ENCODE measurements around the gene NUDT21.
"Not testable (repeated sequence)": the region's sequence is repeated elsewhere in the genome, so short reads cannot be mapped to it uniquely, and the experiment has no call there.

NUDT21 gene

GRCh38 chr16:56450986-56451752, at the start of gene NUDT21, which contains the start of gene OGFOD1:
Gene NUDT21, minus strand, starts transcription at chr16:56451332. Its CDS starts 130 bp downstream, at chr16:56451202.
Gene OGFOD1, plus strand, starts transcription at chr16:56451554. Its CDS starts 59 bp downstream, at chr16:56451613.
- DNase-seq, result peak; percentile 10 to 84

- no peak for DNase-seq
Observed at GRCh38 chr16:56493815-56494214, 42.7 kb upstream of the NUDT21 start.

- DNase-seq, result no peak
Observed at GRCh38 chr16:56493126-56493525, 42.0 kb upstream of the NUDT21 start.

- no peak for DNase-seq
Observed at GRCh38 chr16:56491657-56492261, 40.6 kb upstream of the NUDT21 start.

GRCh38 chr16:56488868-56489267, 37.7 kb upstream of the NUDT21 start:
- not testable (repeated sequence) for DNase-seq

- DNase-seq, result no peak
Observed at GRCh38 chr16:56488035-56488434, 36.9 kb upstream of the NUDT21 start.

- DNase-seq, result no peak
Observed at GRCh38 chr16:56483394-56483793, 32.3 kb upstream of the NUDT21 start.

- DNase-seq, result no peak
Observed at GRCh38 chr16:56482683-56483236, 31.6 kb upstream of the NUDT21 start.

- DNase-seq, result no peak
Observed at GRCh38 chr16:56481468-56482122, 30.5 kb upstream of the NUDT21 start.

GRCh38 chr16:56480776-56481467, 29.8 kb upstream of the NUDT21 start:
- DNase-seq, result no peak

- no peak for DNase-seq
Observed at GRCh38 chr16:56479469-56479868, 28.3 kb upstream of the NUDT21 start.

GRCh38 chr16:56478281-56479049, 27.3 kb upstream of the NUDT21 start:
- no peak for DNase-seq

GRCh38 chr16:56477096-56477878, 26.2 kb upstream of the NUDT21 start:
- no peak for DNase-seq

- DNase-seq, result no peak
Observed at GRCh38 chr16:56475201-56475600, 24.1 kb upstream of the NUDT21 start.

GRCh38 chr16:56470666-56471065, 19.5 kb upstream of the NUDT21 start:
- DNase-seq, result no peak

- no peak for DNase-seq
Observed at GRCh38 chr16:56470232-56470631, 19.1 kb upstream of the NUDT21 start.

- DNase-seq, result no peak
Observed at GRCh38 chr16:56469748-56470147, 18.6 kb upstream of the NUDT21 start.

GRCh38 chr16:56468800-56469199, 17.7 kb upstream of the NUDT21 start:
- no peak for DNase-seq

- no peak for DNase-seq
Observed at GRCh38 chr16:56466344-56466743, 15.2 kb upstream of the NUDT21 start.

- no peak for DNase-seq
Observed at GRCh38 chr16:56463153-56463552, 12.0 kb upstream of the NUDT21 start.

- DNase-seq, result no peak
Observed at GRCh38 chr16:56462064-56462796, 11.1 kb upstream of the NUDT21 start.

All from NCI-H187 (cell line).